Dedifferentiated amniotic fluid mesenchymal stem cell (primary cell): ENCODE data around the gene MOB1A.
"Not testable (repeated sequence)": the region's sequence is repeated elsewhere in the genome, so short reads cannot be mapped to it uniquely, and the experiment has no call there.

Experiments
- DNase-seq: peaks from one replicate; pipeline ENCODE4 v3.0.0-alpha.2; 2016; ENCODE audit errors: extremely low spot score

MOB1A gene

GRCh38 chr2:74178211-74179062 lies at the start of gene MOB1A:
TSS of gene MOB1A (minus strand) at chr2:74178879. CDS start at chr2:74178674, 205 bp downstream.
- DNase-seq = peak; percentile 99

GRCh38 chr2:74227646-74228045 lies 49.0 kb upstream of the MOB1A start:
- no peak for DNase-seq

- no peak for DNase-seq
Observed at GRCh38 chr2:74226648-74227213, 48.1 kb upstream of the MOB1A start.

- no peak for DNase-seq
Observed at GRCh38 chr2:74225698-74226459, 47.2 kb upstream of the MOB1A start.

- DNase-seq = no peak
Observed at GRCh38 chr2:74223941-74224770, 45.5 kb upstream of the MOB1A start.

- no peak for DNase-seq
Observed at GRCh38 chr2:74222300-74222650, 43.6 kb upstream of the MOB1A start.

GRCh38 chr2:74221604-74222299 lies 43.1 kb upstream of the MOB1A start:
- no peak for DNase-seq

GRCh38 chr2:74221091-74221490 lies 42.4 kb upstream of the MOB1A start:
- DNase-seq = no peak

GRCh38 chr2:74219846-74220486 lies 41.3 kb upstream of the MOB1A start:
- DNase-seq = no peak

GRCh38 chr2:74216642-74217041 lies 38.0 kb upstream of the MOB1A start:
- DNase-seq = no peak

- DNase-seq = not testable (repeated sequence)
Observed at GRCh38 chr2:74215771-74216170, 37.1 kb upstream of the MOB1A start.

GRCh38 chr2:74212702-74213410 lies 34.2 kb upstream of the MOB1A start:
- no peak for DNase-seq

GRCh38 chr2:74206180-74206688 lies 27.6 kb upstream of the MOB1A start:
- DNase-seq = no peak

- no peak for DNase-seq
Observed at GRCh38 chr2:74205596-74205995, 26.9 kb upstream of the MOB1A start.

GRCh38 chr2:74205113-74205512 lies 26.4 kb upstream of the MOB1A start:
- no peak for DNase-seq

GRCh38 chr2:74204436-74204835 lies 25.8 kb upstream of the MOB1A start:
- DNase-seq = no peak

GRCh38 chr2:74201596-74201995 lies 22.9 kb upstream of the MOB1A start:
- DNase-seq = peak; percentile 66

- no peak for DNase-seq
Observed at GRCh38 chr2:74201196-74201595, 22.5 kb upstream of the MOB1A start.

GRCh38 chr2:74199871-74200305 lies 21.2 kb upstream of the MOB1A start:
- DNase-seq = peak; percentile 18

GRCh38 chr2:74199275-74199701 lies 20.6 kb upstream of the MOB1A start:
- DNase-seq = no peak
